Globus pallidus (tissue), 1 donor: ENCODE results near the gene SHKBP1.

Experiments
- DNase-seq: peaks from one replicate; pipeline ENCODE4 v3.0.0-alpha.2; 2015; ENCODE audit warnings: low spot score

SHKBP1 gene

DNA sequence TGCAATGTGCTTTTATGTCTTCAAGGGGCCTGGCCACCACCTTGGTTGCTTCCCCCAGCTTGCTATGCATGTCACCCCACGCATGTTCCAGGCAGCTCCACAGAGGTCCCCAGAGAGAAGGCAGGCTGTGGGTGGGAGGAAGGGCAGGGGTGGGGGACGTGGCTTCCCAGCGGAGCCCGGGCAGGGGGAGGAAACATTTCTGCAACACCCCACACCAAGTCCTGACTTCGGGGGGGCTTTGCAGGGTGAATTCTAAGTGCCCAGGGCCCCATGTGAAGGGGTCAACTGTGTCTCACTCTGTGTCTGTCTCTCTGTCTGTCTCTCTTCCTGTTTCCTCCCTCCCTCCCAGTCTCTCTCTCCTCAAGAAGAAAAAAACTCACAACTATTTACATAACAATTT is 64.1 kb downstream of the SHKBP1 start:
- DNase-seq = no peak
